HG02884 (cell line): ENCODE measurements around the gene AGBL5.
"Not testable (repeated sequence)": the region's sequence is repeated elsewhere in the genome, so short reads cannot be mapped to it uniquely, and the experiment has no call there.

Experiments
- ATAC-seq: cut with Tn5 transposase; IDR thresholded peaks from one replicate; pipeline ENCODE4 v1.9.1; 2021; ENCODE audit warnings: mild to moderate bottlenecking, moderate library complexity; ENCODE audit not compliant: unreplicated experiment

AGBL5 gene

DNA sequence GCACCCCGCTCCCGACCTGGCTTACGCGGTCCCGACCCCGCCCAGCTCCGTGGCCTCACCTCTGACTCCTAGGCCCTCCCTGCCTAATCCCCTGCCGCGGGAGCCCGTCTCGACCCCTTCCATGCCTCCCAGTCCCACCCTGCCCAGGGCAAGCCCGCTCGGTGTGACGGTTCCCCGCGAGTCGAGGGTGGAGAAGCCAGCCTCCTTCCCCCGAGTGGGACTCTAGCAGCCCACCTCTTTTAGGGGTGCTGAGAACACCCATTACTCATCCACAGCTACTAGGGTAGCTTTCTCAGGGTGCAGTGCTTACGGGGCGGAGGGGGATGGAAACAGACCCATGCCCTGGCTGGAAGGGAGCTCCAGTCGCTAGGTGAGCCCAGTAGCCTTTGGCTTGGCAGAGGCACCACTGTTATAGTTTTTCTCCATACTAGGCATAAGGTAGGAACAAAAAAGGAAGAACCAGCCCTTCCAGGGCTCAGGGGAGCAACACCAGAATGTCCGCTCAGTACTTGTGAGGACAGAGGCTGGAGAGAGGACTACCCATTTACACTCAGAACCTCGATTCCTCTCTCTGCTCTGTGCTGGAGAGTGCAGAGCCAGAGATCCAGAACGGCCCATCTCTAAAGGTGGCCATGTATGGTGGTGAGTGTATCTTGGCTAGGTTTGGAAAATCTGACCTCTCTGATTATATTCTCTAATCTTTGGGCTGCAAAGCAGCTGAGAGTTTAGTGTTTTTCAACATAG, 606 bp downstream of the AGBL5 start:
- ATAC-seq: no peak

DNA sequence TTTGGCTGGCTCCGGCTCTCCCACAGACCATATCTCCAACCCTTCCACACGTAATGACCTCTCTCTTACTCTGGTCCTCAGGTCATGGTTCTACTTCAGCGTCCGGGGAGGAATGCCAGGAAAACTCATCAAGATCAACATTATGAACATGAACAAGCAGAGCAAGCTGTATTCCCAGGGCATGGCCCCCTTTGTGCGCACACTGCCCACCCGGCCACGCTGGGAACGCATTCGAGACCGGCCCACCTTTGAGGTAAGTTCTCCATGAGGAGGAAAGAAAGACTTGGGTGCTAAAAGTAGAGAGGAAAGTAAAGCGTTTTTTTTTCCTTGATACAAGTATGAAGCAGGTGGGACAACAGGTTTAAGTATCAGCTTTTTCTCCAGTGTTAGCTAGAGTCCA, 1.9 kb downstream of the AGBL5 start:
- ATAC-seq: no peak

- ATAC-seq: no peak
These were observed 2.3 kb downstream of the AGBL5 start for GRCh38 chr2:27053776-27054175.

GRCh38 chr2:27054721-27055120, 3.3 kb downstream of the AGBL5 start:
- ATAC-seq: no peak

- no peak for ATAC-seq
These were observed 5.7 kb downstream of the AGBL5 start for GRCh38 chr2:27057184-27057583.

- ATAC-seq: no peak
These were observed 6.7 kb downstream of the AGBL5 start for GRCh38 chr2:27058210-27058609.

DNA sequence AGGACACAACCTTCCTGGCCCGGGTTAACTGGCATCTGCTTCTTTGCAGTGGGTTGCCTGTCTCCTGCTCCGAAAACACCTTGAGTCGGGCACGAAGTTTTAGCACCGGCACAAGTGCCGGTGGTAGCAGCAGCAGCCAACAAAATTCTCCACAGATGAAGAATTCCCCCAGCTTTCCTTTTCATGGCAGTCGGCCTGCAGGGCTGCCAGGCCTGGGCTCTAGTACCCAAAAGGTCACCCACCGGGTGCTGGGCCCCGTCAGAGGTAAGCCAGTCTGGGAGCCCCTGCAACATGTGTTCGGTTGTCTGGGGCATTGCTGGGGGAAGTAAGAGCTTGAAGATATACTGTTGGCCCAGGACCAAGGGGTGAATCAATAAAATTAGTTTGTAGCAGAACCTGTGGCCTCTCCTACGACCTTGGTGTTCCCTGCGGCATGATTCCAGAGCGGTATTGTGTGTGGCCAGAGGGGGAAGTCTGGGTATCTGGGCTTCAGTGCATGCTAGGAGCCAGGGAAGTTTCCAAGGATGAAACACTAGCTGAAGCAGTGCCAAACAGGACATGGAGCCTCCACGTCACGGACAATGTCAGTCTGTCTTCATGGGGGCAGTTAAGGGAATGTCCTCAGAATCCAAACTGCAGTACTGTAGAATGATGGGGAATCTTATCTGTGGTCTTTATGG, 7.8 kb downstream of the AGBL5 start:
- no peak for ATAC-seq

DNA sequence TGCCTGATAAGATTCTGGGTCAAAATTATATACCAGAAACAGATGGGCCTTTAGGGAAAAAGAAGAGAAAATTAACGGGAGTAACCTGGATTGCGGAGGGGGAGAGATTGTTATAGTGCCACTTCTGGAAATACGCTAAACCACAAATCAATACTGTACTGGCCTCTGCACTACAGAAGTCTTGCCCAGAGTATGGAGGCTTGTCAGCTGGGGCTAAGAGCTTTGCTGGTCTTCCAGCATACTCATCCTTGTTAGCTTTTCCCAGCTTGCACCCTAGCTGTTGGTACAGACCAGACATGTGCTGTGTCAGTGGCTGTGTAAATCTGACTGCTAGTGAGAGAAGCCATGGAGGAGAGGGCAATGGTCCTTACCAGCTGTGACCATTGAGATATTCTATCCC, 8.9 kb downstream of the AGBL5 start:
- no peak for ATAC-seq

DNA sequence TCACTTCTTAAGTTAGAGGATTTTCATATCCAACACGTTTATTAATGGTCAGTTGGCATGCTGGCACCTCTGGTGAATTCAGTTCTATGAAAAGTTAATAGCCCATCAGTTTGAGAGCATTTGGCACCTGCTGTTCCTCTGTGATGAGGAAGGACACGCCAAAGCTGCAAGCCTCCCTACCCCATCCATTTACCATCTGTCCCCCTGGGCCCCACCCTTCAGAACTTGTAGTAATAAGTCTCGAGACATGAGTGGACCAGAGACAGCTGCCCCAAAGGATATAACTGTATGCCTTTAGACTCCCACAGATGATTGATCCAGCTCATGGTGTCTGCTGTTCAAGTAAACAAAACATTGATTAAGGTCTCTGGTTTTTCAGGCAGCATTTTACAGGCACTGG, 13.7 kb downstream of the AGBL5 start:
- no peak for ATAC-seq

DNA sequence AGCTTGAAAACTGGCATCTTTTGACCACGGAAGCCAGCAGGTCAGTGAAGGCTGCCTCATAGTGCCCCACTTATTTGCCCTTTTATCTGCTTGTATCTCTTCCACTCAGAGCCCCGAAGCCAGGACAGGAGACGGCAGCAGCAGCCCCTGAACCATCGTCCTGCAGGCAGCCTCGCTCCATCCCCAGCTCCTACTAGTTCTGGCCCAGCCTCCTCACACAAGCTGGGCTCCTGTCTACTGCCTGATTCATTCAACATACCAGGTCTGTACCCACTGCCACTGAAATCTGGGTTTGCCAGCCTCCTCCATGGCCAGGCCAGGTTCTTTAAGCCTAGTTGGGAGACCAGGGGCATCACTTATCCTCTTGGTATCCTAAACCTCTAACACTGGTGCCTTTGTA, 15.9 kb downstream of the AGBL5 start:
- no peak for ATAC-seq

DNA sequence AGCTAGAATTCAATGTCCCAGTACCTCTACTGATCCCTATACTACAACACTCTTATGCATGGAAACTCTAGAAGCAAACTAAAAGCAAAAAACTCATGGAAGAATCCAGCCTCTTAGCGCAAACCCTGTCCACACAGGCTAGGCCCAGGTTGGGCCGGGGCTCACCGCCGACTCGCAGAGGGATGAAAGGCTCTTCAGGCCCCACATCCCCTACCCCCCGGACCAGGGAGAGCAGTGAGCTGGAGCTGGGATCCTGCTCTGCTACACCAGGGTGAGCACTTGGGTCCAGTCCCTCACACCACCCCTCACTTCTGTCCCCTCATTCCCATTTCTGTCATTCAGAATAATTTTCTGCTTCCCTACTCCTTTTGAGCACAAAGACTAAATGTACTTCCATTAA, 18.0 kb downstream of the AGBL5 start:
- ATAC-seq: no peak

DNA sequence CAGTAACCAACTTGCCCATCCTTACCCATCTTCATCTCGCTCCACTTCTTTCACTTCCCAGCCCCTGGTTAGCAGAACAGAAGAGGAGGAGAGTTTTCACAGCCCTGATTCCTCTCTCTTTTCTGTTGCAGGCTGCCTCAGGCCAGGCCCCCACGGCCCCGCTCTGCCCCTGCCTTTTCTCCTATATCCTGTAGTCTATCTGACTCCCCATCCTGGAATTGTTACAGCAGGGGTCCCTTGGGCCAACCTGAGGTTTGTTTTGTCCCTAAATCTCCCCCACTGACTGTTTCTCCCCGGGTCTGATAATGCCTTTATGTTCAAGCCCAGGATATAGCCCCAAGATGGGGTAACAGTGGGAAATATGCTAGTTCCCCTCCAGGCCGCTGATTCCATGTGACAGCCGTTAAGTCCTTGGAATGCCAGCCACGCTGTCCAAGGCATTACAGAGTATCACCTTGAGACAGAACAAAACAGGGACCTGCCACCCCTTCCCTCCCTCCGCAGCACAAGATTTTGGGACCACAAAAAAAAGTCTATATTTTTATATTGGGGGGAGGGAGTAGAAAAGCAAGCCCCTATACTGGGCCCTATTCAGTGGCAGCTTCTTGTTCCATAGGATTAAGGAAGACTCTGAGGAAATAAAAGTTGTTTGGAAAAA, 18.6 kb downstream of the AGBL5 start:
- ATAC-seq: no peak

GRCh38 chr2:27070653-27071276, 19.3 kb downstream of the AGBL5 start:
- ATAC-seq: no peak

- peak; percentile 82 for ATAC-seq
These were observed 20.0 kb downstream of the AGBL5 start, which contains the start of gene OST4 for GRCh38 chr2:27071277-27071989. TSS of gene OST4 (minus strand) at chr2:27071654.

- ATAC-seq: peak; percentile 19
These were observed 20.7 kb downstream of the AGBL5 start for GRCh38 chr2:27071990-27072830.

DNA sequence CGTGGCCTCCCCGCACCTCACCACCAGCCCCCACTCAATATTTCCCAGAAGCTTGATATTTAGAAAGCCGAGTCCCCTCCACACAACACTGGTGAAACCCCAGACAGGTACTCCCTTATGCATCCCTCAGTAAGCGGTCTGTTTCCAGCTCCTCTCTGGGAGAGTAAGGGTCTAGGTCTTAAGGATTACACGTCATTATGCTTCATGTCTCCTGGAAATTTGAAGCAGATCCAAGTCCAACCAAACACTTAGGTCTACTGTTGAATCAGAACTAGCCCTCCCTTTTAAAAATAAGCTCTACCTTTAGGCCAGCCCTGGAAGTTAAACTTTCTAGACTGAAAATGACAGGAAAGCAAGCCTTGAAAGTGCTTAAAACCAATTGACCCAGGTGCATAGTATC, 21.5 kb downstream of the AGBL5 start:
- no peak for ATAC-seq

- ATAC-seq: no peak
These were observed 22.3 kb downstream of the AGBL5 start for GRCh38 chr2:27073782-27074181.

- no peak for ATAC-seq
These were observed 23.5 kb downstream of the AGBL5 start for GRCh38 chr2:27074738-27075565.

- not testable (repeated sequence) for ATAC-seq
These were observed 24.1 kb downstream of the AGBL5 start for GRCh38 chr2:27075566-27075871.
